T-helper 22 cell (primary cell): ENCODE results near the gene FAM53A.
A peak's percentile ranks its signal among the peaks of the same experiment; 100 is the strongest.
"Not testable (repeated sequence)": the region's sequence is repeated elsewhere in the genome, so short reads cannot be mapped to it uniquely, and the experiment has no call there.

ENCODE experiments used
- DNase-seq: peaks from one replicate; pipeline ENCODE4 v3.0.0-alpha.2; 2020; ENCODE audit warnings: low read depth

Gene FAM53A

GRCh38 chr4:1622956-1623355 lies 61.2 kb downstream of the FAM53A start:
- no peak for DNase-seq

- DNase-seq: no peak
Measured at GRCh38 chr4:1622238-1622637, 61.9 kb downstream of the FAM53A start.

- no peak for DNase-seq
Measured at GRCh38 chr4:1621526-1621925, 62.6 kb downstream of the FAM53A start.

- no peak for DNase-seq
Measured at GRCh38 chr4:1619151-1619672, 64.9 kb downstream of the FAM53A start.

- no peak for DNase-seq
Measured at GRCh38 chr4:1618438-1618837, 65.7 kb downstream of the FAM53A start.

- no peak for DNase-seq
Measured at GRCh38 chr4:1616557-1616930, 67.6 kb downstream of the FAM53A start.

GRCh38 chr4:1615786-1616556 lies 68.1 kb downstream of the FAM53A start:
- no peak for DNase-seq

GRCh38 chr4:1614854-1615595 lies 69.1 kb downstream of the FAM53A start:
- no peak for DNase-seq

- DNase-seq: no peak
Measured at GRCh38 chr4:1614502-1614853, 69.6 kb downstream of the FAM53A start.

- no peak for DNase-seq
Measured at GRCh38 chr4:1614049-1614448, 70.1 kb downstream of the FAM53A start.

GRCh38 chr4:1613099-1613495 lies 71.0 kb downstream of the FAM53A start:
- no peak for DNase-seq

GRCh38 chr4:1612278-1613098 lies 71.6 kb downstream of the FAM53A start:
- DNase-seq: no peak

GRCh38 chr4:1611501-1611870 lies 72.6 kb downstream of the FAM53A start:
- DNase-seq: no peak

- no peak for DNase-seq
Measured at GRCh38 chr4:1610791-1611500, 73.2 kb downstream of the FAM53A start.

- DNase-seq: no peak
Measured at GRCh38 chr4:1609901-1610790, 74.0 kb downstream of the FAM53A start.

GRCh38 chr4:1608821-1609500 lies 75.2 kb downstream of the FAM53A start:
- no peak for DNase-seq

- DNase-seq: no peak
Measured at GRCh38 chr4:1608196-1608820, 75.8 kb downstream of the FAM53A start.

GRCh38 chr4:1607436-1608195 lies 76.5 kb downstream of the FAM53A start:
- DNase-seq: not testable (repeated sequence)

GRCh38 chr4:1604706-1605205 lies 79.4 kb downstream of the FAM53A start:
- peak; percentile 45 for DNase-seq
